Measurements from ENCODE around the gene ATL2.
"Not testable (repeated sequence)": the region's sequence is repeated elsewhere in the genome, so short reads cannot be mapped to it uniquely, and the experiment has no call there.

ATL2 gene

DNA sequence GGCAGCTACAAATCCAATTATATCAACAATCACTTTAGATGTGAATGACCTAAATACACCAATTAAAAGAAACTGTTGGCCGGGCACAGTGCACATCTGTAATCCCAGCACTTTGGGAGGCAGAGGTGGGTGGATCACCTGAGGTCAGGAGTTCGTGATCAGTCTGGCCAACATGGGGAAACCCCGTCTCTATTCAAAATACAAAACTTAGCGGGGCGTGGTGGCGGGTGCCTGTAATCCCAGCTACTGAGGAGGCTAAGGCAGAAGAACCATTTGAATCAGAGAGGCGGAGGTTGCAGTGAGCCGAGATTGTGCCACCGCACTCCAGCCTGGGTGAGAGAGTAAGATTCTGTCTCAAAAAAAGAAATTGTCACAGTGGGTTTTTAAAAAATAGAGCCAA lies 49.5 kb downstream of the ATL2 start:
- DNase-seq (ENCODE audit: low read depth), result no peak

DNA sequence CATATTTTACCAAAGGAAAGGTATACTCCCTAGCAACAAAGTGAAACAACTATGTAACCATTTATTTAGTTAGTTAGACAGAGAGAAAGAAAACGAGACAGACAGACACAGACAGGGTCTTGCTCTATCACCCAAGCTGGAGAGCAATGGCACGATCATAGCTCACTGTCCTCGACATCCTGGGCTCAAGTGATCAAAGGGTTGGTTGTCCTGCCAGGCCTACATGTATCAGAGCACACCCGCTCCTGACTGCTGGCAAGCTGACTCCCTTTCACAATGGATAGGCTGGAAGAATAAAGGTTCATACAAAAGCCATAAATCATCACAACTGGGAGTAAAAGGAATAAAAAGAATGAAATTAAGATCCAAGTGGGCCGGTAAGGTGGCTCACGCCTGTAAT lies 53.5 kb downstream of the ATL2 start:
- DNase-seq (ENCODE audit: low read depth), result no peak

DNA sequence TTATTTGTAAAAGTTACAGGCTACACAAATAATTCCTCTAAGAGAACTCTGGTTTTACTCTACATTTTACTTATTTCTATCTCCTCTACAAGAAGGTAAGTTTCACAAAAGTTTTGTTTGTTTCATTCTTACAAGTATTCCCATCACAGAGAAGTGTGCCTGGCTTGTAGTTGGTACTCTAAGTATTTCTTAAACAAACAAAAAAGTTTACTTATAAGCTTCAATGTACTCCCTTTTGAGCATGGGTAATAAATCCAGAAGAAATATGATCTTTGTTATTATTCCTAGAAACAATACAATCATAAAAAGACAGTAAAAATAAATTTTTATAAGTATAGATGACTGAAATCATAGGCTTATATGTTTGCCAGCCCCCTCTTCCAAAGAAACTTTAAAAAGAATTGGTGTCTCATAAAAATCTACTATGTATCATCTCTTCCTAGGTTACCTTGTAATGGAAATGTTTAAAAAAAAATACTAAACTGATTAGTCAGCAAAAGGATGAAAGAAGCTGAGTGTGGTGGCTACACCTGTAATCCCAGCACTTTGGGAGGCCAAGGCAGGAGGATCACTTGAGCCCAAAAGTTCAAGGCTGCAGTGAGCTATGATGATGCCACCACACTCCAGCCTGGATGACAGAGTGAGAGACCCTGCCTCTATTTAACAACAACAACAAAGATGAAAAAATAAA lies 54.7 kb downstream of the ATL2 start:
- DNase-seq (ENCODE audit: low read depth), result no peak

DNA sequence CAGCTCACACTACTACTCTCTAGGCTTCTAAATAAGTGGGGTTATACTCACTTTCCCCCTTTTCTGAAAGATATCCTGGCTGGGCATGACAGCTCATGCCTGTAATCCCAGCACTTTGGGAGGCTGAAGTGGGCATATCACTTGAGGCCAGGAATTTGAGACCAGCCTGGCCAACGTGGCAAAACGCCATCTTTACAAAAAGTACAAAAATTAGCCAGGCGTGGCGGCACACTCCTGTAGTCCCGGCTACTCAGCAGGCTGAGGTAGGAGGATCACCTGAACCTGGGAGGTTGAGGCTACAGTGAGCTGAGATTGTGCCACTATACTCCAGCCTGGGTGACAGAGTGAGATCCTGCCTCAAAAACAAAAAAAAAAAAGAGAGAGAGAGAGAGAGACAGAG lies 57.8 kb downstream of the ATL2 start:
- DNase-seq (ENCODE audit: low read depth), result not testable (repeated sequence)

DNA sequence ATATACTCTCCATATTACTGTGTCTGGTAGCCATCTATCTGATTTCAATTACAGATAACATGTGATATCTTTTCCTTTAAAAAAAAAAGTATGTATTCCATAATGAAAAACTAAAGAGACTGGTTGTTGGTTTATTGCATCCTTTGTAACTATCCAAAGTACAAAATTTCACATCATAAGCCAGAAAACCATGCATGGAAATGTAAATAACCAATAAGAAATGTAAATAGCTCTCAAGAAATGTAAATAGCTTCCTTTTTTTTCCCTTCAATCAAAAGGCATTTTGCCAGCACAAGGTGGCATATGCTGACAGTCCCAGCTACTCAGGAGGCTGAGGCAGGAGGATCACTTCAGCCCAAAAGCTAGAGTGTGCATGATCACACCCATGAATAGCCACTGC lies 59.3 kb downstream of the ATL2 start:
- no peak for DNase-seq (ENCODE audit: low read depth)

DNA sequence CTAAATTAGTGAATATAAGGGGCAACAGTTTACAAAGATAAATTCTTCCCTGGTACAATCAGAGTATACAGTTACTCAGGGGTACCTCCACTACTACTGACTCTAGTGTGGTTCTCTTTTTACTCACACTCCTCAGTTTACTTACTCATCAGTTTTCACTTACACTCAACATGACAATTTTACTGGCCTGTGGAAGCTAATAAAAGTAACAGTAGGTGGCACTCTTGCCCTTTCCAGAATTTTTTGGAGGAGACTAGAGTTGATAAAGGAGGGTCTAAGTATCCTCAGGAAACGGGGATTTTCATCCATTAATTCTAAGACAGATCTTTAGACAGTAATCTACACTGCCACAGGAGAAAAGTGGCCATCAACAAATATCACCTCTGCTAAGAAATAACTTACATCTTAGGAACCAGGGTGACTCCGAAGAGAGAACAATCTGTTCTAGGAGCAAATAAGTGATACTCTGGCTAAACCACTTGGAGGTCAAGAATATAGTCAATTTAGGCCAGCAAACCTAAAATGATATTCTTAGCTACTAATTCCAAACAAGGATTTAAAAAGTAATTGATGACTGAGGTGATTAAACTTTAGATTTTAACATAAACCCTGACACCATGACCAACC lies 61.3 kb downstream of the ATL2 start:
- peak; percentile 24 for DNase-seq (ENCODE audit: low read depth)

DNA sequence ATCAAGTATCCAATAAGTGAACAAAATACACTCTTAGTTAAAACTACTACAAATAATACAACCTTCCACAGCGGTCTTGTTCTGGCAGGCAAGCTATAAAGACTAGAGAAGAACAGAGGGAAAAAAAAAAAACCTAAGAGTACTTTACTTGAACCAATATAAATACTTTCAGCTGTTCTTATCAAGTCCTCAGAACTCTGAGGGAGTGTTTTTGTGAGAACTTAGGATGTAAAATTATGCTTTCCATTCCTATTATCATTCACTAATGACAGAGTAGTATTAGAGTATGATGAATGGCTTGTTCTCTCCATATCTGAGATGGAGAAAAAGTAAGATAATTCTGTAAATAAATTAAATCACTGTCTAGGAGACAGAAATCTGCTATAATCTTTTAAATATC lies 68.3 kb downstream of the ATL2 start:
- no peak for DNase-seq (ENCODE audit: low read depth)

DNA sequence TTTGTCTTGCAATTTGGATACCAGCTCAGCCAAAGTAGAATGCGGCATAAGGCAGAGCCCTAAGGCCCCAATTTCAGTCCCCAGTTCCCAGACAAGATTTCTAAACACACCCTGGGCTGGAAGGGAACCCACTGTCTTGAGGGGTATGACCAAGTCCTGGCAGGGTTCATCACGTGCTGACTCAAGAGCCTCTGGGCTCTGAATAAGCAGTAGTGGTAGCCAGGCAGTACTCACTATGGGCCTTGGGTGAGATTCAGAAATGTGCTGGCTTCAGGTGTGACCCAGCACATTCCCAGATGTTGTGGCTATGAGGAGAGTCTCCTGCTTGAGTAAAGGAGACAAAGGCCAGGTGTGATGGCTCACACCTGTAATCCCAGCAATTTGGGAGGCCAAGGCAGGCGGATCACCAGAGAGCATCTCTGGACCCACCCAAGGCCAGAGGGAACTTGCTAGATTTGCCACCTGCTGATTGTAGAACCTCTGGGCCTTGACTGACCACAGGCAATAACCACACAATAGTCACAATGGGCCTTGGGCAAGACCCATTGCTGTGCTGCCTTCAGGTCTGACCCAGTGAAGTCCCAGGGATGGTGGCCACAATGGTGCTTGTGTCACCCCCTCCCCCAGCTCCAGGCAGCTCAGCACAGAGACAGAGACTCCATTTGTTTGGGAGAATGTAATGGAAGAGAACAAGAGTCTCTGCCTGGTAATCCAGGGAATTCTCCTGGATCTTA lies 74.9 kb downstream of the ATL2 start:
- no peak for DNase-seq (ENCODE audit: low read depth)

DNA sequence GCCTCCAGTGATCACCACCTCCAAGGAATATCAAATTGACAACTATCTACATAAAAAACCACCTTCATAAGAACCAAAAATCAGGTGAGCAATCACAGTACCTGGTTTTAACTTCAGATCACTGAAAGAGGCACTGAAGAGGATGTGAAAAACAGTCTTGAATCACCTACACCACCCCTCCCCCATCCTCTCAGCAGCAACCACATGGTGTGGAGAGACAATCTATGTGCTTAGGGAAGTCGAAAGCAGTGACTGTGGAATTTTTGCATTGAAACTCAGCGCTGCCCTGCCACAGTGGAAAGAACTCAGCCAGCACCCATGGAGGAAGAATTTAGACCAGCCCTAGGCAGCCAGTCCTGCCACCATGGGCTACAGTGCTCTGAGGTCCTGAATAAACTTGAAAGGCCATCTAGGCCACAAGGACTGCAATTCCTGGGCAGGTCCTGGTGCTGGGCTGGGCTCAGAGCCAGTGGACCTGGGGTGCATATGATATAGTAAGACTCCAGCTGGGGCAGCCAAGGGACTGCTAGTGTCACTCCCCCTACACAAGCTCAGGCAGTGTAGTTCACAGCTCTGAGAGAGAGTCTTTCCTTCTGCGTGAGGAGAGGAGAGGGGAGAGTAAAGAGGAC lies 75.6 kb downstream of the ATL2 start:
- peak; percentile 3 for DNase-seq (ENCODE audit: low read depth)

DNA sequence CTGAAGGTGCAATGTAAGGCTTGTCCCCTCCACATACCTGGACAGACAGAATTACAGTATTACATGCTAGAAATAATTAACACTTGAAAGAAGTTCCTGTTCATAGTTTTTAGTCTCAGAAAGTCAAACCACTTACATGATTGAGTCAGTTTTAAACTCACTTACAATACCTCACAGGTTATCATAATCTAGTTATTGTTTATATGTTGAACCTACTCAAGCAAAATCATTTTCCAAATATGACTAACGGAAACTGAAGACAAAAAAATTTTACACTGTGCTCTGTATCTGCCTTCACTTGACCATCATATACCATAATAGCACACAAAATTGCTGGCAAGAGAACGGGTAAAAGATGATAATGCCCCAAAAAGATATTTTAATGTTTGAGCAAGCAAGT lies 78.5 kb downstream of the ATL2 start:
- DNase-seq (ENCODE audit: low read depth), result no peak

DNA sequence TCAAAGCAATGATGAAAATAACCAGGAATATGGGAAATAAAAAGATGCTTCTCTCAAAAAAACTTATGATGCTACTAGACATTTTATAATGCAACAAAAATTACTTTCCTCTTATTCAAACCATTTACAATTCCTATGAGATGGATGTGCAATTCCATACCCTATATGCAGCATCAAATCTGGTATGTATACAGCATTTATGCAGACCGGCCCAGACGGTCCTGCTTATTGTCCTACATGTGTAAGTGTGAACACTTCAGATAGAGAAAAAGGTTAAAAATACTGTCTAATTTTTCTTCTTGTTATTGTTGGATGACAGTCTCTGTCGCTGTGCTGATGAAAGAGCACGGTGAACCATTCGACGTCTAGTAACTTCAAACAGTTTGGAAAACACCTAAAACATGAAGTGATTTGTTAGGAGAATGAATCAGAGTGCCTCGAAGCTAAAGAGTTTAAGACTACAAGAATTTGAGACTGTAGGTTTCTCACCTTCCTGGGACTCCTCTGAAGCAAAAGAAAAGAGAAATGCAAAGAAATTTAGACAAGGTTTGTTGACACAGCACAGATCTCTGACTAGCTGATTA lies 80.8 kb downstream of the ATL2 start:
- no peak for DNase-seq (ENCODE audit: low read depth)

DNA sequence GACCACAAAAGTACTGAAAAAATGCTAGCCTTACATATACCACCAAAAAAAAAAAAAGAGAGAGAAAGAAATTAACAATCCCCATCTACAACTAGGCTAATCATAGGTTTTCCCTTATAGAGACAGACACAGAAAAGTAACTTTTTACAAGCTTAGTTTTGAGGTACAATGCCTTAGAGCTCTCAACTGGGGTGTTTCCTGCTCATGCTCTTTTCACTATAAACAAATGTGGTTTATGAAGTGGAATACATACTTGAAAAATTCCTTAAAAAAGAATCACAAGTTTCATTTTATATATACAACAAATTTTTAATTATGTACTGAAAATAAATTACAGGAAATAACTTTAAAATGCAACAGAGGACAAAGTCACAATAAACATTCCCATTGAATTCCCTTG lies 82.5 kb downstream of the ATL2 start:
- DNase-seq (ENCODE audit: low read depth), result no peak

DNA sequence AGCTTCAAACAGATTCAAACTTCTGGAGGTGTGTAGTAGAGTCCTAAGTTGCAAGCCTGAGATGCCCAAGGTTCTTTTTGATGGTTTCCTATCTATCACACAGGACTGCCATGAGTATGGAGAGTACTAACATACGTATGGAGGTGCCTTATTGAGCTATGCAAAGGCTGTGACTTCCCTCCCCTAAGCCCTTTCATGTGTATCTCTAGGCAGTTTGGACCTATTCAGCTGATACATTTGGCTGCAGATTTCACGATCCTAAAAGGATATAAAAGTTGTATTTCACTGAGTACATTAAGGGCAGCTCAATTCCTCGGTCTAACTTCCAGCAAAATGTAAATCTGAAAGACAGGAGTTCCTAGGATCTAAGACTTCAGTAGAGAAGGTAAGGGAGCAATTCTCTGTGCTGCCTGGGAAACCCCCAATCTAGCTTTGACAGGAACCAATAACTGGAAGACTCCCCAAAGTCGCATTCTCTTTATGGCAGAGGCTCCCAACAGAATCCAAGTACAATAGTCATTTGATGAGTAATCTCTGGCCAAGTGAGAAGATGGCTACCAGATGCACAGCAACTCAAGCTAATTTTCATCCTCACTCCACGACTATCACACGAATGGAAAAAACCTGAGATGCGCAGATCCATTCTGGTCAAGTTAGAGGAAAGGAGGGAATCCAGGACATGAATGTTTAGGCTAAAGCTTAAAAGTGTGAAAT lies 83.8 kb downstream of the ATL2 start:
- no peak for DNase-seq (ENCODE audit: low read depth)

DNA sequence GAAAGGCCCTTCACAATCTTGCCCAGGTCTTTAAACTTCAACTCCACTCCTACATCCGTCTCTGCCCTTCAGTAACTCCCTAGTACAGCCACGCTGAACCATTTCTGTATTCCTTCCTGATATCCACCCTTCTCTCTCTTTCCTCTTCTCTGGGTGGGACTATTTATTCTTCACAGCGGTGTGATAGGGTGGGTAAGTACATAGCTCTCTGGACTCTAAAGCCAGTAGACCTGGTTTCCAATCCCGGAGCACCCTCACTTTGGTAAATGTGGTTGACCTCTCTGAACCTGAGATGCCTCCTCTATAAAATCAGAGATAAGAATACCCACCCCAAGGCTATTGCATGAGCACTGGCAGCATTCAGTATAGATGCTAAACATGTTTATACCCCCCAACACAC lies 86.7 kb downstream of the ATL2 start:
- DNase-seq (ENCODE audit: low read depth), result no peak

DNA sequence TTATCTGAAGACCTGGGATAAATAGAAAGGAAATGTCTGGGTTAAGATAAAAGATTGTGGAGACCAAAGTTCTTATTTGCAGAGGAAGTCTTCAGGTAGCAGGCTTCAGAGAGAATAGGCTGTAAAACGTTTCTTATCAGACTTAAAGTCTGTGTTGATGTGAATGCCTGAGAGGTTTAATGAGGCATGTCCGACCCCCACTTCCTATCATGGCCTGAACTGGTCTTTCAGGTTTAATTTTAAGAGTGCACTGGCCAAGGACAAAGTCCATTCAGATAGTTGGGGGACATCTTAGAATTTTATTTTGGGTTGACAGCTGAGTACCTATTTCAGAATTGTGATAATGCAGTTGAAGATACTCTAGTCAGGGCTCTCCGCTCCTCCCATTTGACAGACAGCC lies 92.1 kb downstream of the ATL2 start:
- DNase-seq (ENCODE audit: low read depth), result no peak

DNA sequence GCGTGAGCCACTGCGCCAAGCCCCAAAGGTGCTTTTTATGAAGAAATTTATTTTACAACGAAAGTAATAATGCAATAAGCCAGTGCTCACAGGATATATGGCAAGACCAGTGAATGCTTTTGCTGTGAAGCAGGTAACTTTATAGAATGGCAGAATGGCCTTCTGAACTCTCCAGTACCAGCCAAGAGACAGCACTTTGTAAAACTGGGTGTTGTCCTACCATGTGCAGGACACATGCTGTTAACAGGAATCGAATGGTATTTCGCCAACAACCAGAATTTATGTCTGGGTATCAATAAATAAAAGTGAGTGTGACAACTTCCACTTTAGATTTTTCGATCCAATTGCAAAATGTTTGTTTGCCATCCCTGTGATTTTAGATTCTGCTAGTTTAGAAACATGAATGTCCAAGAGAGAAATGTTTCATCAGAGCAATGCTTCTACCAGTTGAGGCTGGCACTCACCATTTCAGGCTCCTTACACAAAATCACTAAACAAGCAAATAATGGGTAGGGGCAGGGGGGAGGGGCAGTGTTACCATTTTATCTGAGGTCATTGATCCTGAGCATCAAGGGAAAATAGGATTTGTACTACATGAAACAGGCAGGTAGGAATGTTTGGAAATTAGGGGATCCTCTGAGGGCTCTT lies 95.9 kb downstream of the ATL2 start:
- DNase-seq (ENCODE audit: low read depth), result no peak

DNA sequence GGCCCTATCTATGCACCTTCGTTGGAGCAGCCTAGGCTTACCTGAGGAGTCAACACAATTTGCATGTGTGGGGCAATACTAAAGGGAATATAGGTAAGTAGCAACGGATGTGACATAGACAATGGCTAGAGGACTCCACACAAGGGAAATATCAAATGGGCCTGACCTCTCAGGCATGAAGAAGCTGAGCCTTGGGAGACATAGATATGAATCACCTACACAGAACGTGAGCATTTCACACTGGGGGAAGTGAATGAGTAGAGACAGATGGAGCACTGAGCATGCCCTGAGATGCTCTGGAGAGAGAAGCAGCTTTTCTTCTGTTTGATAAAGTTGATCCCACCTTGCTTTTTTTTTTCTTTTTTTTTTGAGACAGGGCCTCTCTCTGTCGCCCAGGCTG lies 97.9 kb downstream of the ATL2 start:
- no peak for DNase-seq (ENCODE audit: low read depth)

DNA sequence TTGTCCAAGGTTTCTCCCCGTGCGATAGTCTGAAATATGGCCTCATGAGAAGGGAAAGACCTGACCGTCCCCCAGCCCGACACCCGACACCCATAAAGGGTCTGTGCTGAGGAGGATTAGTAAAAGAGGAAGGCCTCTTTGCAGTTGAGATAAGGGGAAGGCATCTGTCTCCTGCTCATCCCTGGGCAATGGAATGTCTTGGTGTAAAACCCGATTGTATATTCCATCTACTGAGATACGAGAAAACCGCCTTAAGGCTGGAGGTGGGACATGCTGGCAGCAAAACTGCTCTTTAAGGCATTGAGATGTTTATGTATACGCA lies 99.0 kb downstream of the ATL2 start:
- not testable (repeated sequence) for DNase-seq (ENCODE audit: low read depth)

DNA sequence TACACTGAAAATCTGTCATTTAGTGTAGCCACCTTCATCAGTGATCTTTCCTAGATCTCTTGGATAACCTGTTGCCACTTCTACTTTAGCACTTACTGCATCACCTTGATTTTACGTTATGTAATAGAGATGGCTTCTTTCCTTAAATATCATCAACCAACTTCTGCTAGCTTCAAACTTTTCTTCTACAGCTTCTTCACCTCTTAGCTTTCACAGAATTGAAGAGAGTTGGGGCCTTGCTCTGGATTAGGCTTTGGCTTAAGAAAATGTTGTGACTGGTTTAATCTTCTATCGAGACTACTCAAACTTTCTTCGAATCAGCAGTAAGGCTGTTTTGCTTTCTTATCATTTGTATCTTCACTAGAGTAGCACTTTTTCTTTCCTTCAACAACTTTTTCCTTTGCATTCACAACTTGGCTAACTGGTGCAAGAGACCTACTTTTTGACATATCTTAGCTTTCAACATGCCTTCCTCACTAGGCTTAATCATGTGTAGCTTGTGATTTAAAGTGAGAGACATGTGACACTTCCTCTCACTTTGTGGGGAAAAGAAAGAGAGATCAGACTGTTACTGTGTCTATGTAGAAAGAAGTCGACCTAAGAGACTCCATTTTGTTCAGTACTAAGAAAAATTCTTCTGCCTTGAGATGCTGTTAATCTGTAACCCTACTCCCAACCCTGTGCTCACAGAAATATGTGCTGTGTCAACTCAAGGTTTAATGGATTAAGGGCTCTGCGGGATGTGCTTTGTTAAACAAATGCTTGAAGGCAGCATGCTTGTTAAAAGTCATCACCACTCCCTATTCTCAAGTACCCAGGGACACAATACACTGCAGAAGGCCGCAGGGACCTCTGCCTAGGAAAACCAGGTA lies 99.6 kb downstream of the ATL2 start:
- no peak for DNase-seq (ENCODE audit: low read depth)

Measured in activated T-cell treated with anti-CD3 and anti-CD28 coated beads for 24 hours (primary cell).